Measurements from ENCODE around the gene ADAMTSL3. TPM values are rescaled to one million over a fixed set of nuclear protein-coding genes. Genes with fewer than 3 reads are reported as not detected.

ADAMTSL3 gene
- total RNA-seq = 0.38 and 1.7 TPM in 2 replicates

GRCh38 chr15:83653639-83654378, at the start of gene ADAMTSL3:
Gene ADAMTSL3 (plus strand): TSS chr15:83654123. CDS start chr15:83655762, 1,639 bp downstream.

Other genes starting within 250 kb of the ADAMTSL3 start
- not detected in 2 replicates for gene SH3GL3, start 206.8 kb upstream of the ADAMTSL3 start, total RNA-seq